Activated CD4-positive, alpha-beta memory T cell treated with anti-CD3 and anti-CD28 coated beads for 36 hours (primary cell): ENCODE results near the gene CIB1. TPM values are rescaled to one million over a fixed set of nuclear protein-coding genes. Genes with fewer than 3 reads are reported as not detected.

Source experiments
- CTCF ChIA-PET: fragments of 350-600 bp; sonication (Branson Sonifier 250); formaldehyde crosslinking; loops from one replicate; lab custom pipeline; 2021; ENCODE audit warnings: antibody characterized with exemption, inconsistent platforms; lab: Charles Lee
- POLR2A ChIA-PET: fragments of 350-600 bp; sonication (Branson Sonifier 250); formaldehyde crosslinking; loops from one replicate; lab custom pipeline; 2021; ENCODE audit warnings: antibody characterized with exemption; lab: Charles Lee
- DNase-seq: peaks from one replicate; pipeline ENCODE4 v3.0.0-alpha.2; 2020
- H3K27ac Mint-ChIP-seq: one replicate; pipeline ENCODE4 v1.8.0; 2021; ENCODE audit warnings: mixed read lengths
- H3K27me3 Mint-ChIP-seq: one replicate; pipeline ENCODE4 v1.8.0; 2021; ENCODE audit warnings: mixed read lengths
- H3K36me3 Mint-ChIP-seq: one replicate; pipeline ENCODE4 v1.8.0; 2021; ENCODE audit warnings: mixed read lengths
- H3K4me1 Mint-ChIP-seq: one replicate; pipeline ENCODE4 v1.8.0; 2021; ENCODE audit warnings: low read depth, mixed read lengths
- H3K4me3 Mint-ChIP-seq: one replicate; pipeline ENCODE4 v1.8.0; 2021; ENCODE audit warnings: mild to moderate bottlenecking, mixed read lengths
- H3K9me3 Mint-ChIP-seq: one replicate; pipeline ENCODE4 v1.8.0; 2021; ENCODE audit warnings: mixed read lengths
- intact Hi-C: fragments of 100-400 bp; cut with micrococcal nuclease; formaldehyde crosslinking; loops from one replicate; pipeline ENCODE4 v1.15.1; 2023
- total RNA-seq, 2 experiments: library from RNA; stranded (reverse); gene quantifications; one replicate each; pipeline ENCODE4 v1.2.3, GENCODE V29; 2021

The CIB1 gene
- total RNA-seq, 2 experiments from 2014 or later, result 162 to 170 TPM

DNA sequence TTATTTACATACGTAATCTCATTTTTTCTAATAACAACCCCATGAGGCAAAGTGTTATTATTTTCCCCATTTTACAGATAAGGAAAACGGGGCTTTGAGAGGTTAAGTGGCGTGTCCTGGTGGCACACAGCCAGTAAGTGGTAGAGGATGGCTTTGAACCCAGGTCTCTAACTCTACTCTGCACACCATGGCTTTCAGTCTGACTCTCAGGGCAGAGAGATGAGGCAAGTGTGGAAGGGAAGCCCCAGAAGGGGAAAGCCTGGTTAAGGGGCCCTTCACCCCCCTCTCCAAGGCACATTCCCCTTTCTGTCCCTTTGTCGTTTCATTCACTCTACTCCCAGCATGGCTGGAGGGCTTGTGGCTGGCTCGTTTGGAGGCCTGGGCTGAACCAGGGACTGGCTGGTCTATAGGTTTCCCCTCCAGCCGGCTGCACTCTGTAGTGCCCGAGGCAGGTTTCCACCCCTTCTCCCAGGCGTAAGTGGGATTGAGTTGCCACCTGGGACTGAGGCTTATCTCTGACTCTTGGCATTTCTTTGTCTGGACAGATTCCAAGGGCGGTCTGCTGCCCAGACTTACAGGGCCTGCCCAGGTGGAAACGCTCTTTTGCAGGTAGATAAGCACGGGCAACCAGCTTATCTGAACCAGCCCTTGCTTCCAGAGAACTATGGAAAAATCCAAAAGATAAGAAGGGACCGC, 20.5 kb downstream of the CIB1 start:
- no peaks in the 10 kb centered on the region for H3K9me3 Mint-ChIP-seq
- H3K4me1 Mint-ChIP-seq, result peaks cover 34% of the 10 kb centered on the region
- intact Hi-C loops, result no loop called here
- H3K4me3 Mint-ChIP-seq, result no peak overlapping the region
- peak; percentile 32 for DNase-seq
- ChIA-PET CTCF (interaction anchor here (0.9 to 1.0 kb wide), 3 partner anchors 12 to 74 kb away, joined by 3 read pairs; partner anchors contain the start of gene SEMA4B), POLR2A (interaction anchor here (0.9 kb wide), 1 partner anchor 17 kb away, joined by 3 read pairs; no protein-coding TSS in a partner anchor)
- no peaks in the 10 kb centered on the region for H3K27me3 Mint-ChIP-seq
- H3K36me3 Mint-ChIP-seq, result peaks cover 2% of the 10 kb centered on the region
- H3K27ac Mint-ChIP-seq, result no peak overlapping the region

GRCh38 chr15:90212221-90213098, 21.3 kb downstream of the CIB1 start:
- ChIA-PET CTCF (interaction anchor here (1.0 to 1.1 kb wide), 2 partner anchors 9 to 74 kb away, joined by 3 read pairs; no protein-coding TSS in a partner anchor), POLR2A (interaction anchor here (0.9 kb wide), 1 partner anchor 18 kb away, joined by 3 read pairs; no protein-coding TSS in a partner anchor)
- DNase-seq, result no peak
- no peaks in the 10 kb centered on the region for H3K27me3 Mint-ChIP-seq
- H3K4me1 Mint-ChIP-seq, result peaks cover 34% of the 10 kb centered on the region
- no peaks in the 10 kb centered on the region for H3K9me3 Mint-ChIP-seq
- H3K36me3 Mint-ChIP-seq, result peaks cover 2% of the 10 kb centered on the region
- H3K4me3 Mint-ChIP-seq, result no peak overlapping the region
- H3K27ac Mint-ChIP-seq, result no peak overlapping the region
- intact Hi-C loops, result no loop called here

- H3K4me1 Mint-ChIP-seq, result peaks cover 35% of the 10 kb centered on the region
- intact Hi-C loops, result no loop called here
- no peak for DNase-seq
- ChIA-PET POLR2A (no interaction called here), CTCF (interaction anchor here (1.1 kb wide), 1 partner anchor 10 kb away, joined by 3 read pairs; no protein-coding TSS in a partner anchor)
- no peaks in the 10 kb centered on the region for H3K27me3 Mint-ChIP-seq
- no peak overlapping the region for H3K4me3 Mint-ChIP-seq
- peaks cover 2% of the 10 kb centered on the region for H3K36me3 Mint-ChIP-seq
- H3K27ac Mint-ChIP-seq, result no peak overlapping the region
- no peaks in the 10 kb centered on the region for H3K9me3 Mint-ChIP-seq
Measured at GRCh38 chr15:90211440-90212143, 22.1 kb downstream of the CIB1 start.

GRCh38 chr15:90211009-90211408, 22.7 kb downstream of the CIB1 start:
- peaks cover 37% of the 10 kb centered on the region for H3K4me1 Mint-ChIP-seq
- H3K27ac Mint-ChIP-seq, result no peak overlapping the region
- intact Hi-C loops, result no loop called here
- H3K36me3 Mint-ChIP-seq, result peaks cover 2% of the 10 kb centered on the region
- no peak for DNase-seq
- H3K9me3 Mint-ChIP-seq, result no peaks in the 10 kb centered on the region
- no peaks in the 10 kb centered on the region for H3K27me3 Mint-ChIP-seq
- ChIA-PET POLR2A (no interaction called here), CTCF (no interaction called here)
- H3K4me3 Mint-ChIP-seq, result no peak overlapping the region

DNA sequence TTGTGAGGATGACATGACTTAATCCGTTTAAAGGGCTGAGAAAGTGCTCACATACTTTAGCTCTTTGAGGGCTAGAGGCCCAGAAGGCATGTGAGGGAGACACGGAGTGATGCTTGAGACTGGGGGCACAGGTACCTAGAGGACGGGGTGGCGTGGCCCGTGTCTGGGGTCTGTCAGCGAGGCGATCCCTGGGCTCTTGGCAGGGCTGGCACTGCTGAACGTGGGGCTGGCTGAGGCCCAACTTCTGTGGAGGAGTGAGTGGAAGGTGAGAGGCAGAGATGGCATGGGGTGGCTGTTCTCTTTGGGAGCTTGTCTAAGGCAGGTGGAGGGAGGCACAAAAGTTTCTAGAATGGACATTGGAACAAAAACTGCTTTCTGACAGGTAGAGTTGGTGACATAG, 23.1 kb downstream of the CIB1 start:
- peaks cover 2% of the 10 kb centered on the region for H3K36me3 Mint-ChIP-seq
- no peak overlapping the region for H3K27ac Mint-ChIP-seq
- H3K9me3 Mint-ChIP-seq, result no peaks in the 10 kb centered on the region
- POLR2A ChIA-PET, result interaction anchor here (0.8 kb wide), 1 partner anchor 24 kb away, joined by 3 read pairs; no protein-coding TSS in a partner anchor
- CTCF ChIA-PET, result interaction anchor here (1.3 kb wide), 1 partner anchor 10 kb away, joined by 5 read pairs; no protein-coding TSS in a partner anchor
- peaks cover 37% of the 10 kb centered on the region for H3K4me1 Mint-ChIP-seq
- intact Hi-C loops, result no loop called here
- no peaks in the 10 kb centered on the region for H3K27me3 Mint-ChIP-seq
- no peak overlapping the region for H3K4me3 Mint-ChIP-seq
- no peak for DNase-seq

DNA sequence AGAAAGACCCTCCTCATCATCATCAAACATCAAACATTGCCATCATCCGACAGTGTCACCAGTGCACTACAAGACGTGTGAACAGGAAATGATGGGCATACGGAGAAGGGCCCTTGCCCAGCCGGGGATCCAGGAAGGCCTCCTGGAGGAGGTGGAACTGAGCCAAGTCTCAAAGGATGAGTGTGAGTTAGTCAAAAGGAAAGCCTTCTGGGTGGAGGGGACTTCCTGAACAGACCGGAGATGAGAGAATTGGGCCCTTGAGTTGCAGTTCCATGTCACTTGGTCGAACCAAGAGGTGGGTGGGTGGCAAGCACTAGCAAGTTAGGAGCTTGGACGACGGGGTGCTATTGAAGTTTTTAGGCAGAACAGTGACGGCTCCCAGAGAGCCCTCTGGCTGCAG, 24.1 kb downstream of the CIB1 start:
- peak; percentile 86 for DNase-seq
- Mint-ChIP-seq H3K27me3 (no peaks in the 10 kb centered on the region), H3K36me3 (peaks cover 2% of the 10 kb centered on the region), H3K9me3 (no peaks in the 10 kb centered on the region), H3K4me3 (peak overlapping the region; percentile 28), H3K4me1 (peaks cover 35% of the 10 kb centered on the region), H3K27ac (peak overlapping the region; percentile 83)
- intact Hi-C loops, result loop anchor here (2.0 to 5.0 kb wide), 2 partner anchors 45 to 112 kb away; no protein-coding TSS in a partner anchor
- POLR2A ChIA-PET, result interaction anchor here (0.8 to 1.0 kb wide), 3 partner anchors 9 to 23 kb away, joined by 3 to 4 read pairs (median 3); partner anchors contain the start of gene SEMA4B
- CTCF ChIA-PET, result interaction anchor here (1.3 kb wide), 1 partner anchor 11 kb away, joined by 5 read pairs; no protein-coding TSS in a partner anchor

DNA sequence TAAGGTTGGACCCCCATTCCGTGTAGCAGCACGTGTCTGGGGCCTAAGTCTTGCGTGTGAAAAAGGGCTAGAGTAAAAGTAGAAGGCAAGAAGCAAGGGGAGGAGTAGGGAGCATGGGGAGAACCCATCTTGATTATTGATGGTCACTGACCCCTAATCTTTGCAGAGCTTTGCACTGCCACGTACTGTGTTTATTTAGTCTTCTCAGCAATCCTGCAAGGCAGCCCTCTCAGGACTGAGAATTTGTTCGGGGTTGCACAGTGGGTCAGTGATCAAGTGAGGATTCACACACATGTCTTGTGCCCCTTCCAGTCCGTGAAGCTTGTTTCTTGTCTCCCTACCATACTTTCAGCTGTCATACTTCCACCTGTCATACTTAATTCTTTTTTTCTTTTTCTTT, 25.4 kb downstream of the CIB1 start:
- DNase-seq, result no peak
- Mint-ChIP-seq H3K27ac (no peak overlapping the region), H3K36me3 (peaks cover 2% of the 10 kb centered on the region), H3K27me3 (no peaks in the 10 kb centered on the region), H3K4me1 (peaks cover 31% of the 10 kb centered on the region), H3K9me3 (no peaks in the 10 kb centered on the region), H3K4me3 (no peak overlapping the region)
- ChIA-PET CTCF (interaction anchor here (0.6 kb wide), 1 partner anchor 94 kb away, joined by 4 read pairs; no protein-coding TSS in a partner anchor), POLR2A (no interaction called here)
- intact Hi-C loops, result loop anchor here (2.0 to 5.0 kb wide), 2 partner anchors 44 to 111 kb away; no protein-coding TSS in a partner anchor

- no peak for DNase-seq
- H3K27me3 Mint-ChIP-seq, result no peaks in the 10 kb centered on the region
- ChIA-PET CTCF (no interaction called here), POLR2A (no interaction called here)
- no peak overlapping the region for H3K27ac Mint-ChIP-seq
- H3K36me3 Mint-ChIP-seq, result peaks cover 2% of the 10 kb centered on the region
- H3K9me3 Mint-ChIP-seq, result no peaks in the 10 kb centered on the region
- intact Hi-C loops, result loop anchor here (5.0 kb wide), 1 partner anchor 110 kb away; no protein-coding TSS in a partner anchor
- H3K4me1 Mint-ChIP-seq, result peaks cover 40% of the 10 kb centered on the region
- H3K4me3 Mint-ChIP-seq, result no peak overlapping the region
Measured at GRCh38 chr15:90207252-90207651, 26.5 kb downstream of the CIB1 start.

- POLR2A ChIA-PET, result no interaction called here
- Mint-ChIP-seq H3K27me3 (no peaks in the 10 kb centered on the region), H3K4me1 (peaks cover 38% of the 10 kb centered on the region), H3K4me3 (no peak overlapping the region), H3K36me3 (peaks cover 2% of the 10 kb centered on the region), H3K9me3 (no peaks in the 10 kb centered on the region), H3K27ac (no peak overlapping the region)
- CTCF ChIA-PET, result interaction anchor here (1.2 to 2.4 kb wide), 2 partner anchors 12 to 15 kb away, joined by 3 to 11 read pairs; no protein-coding TSS in a partner anchor
- no peak for DNase-seq
- intact Hi-C loops, result loop anchor here (5.0 kb wide), 1 partner anchor 109 kb away; no protein-coding TSS in a partner anchor
Measured at GRCh38 chr15:90205886-90206285, 27.9 kb downstream of the CIB1 start.

- CTCF ChIA-PET, result interaction anchor here (1.2 to 2.4 kb wide), 2 partner anchors 13 to 15 kb away, joined by 3 to 11 read pairs; no protein-coding TSS in a partner anchor
- H3K36me3 Mint-ChIP-seq, result peaks cover 2% of the 10 kb centered on the region
- POLR2A ChIA-PET, result no interaction called here
- H3K4me1 Mint-ChIP-seq, result peaks cover 38% of the 10 kb centered on the region
- H3K4me3 Mint-ChIP-seq, result no peak overlapping the region
- no peaks in the 10 kb centered on the region for H3K9me3 Mint-ChIP-seq
- no peak overlapping the region for H3K27ac Mint-ChIP-seq
- no peak for DNase-seq
- intact Hi-C loops, result loop anchor here (5.0 kb wide), 1 partner anchor 108 kb away; no protein-coding TSS in a partner anchor
- H3K27me3 Mint-ChIP-seq, result no peaks in the 10 kb centered on the region
Measured at GRCh38 chr15:90205050-90205848, 28.5 kb downstream of the CIB1 start.
